ENCODE data around the gene P3H2.

P3H2 gene

GRCh38 chr3:190125436-190126068, 4.9 kb upstream of the P3H2 start:
- no peak for DNase-seq

DNA sequence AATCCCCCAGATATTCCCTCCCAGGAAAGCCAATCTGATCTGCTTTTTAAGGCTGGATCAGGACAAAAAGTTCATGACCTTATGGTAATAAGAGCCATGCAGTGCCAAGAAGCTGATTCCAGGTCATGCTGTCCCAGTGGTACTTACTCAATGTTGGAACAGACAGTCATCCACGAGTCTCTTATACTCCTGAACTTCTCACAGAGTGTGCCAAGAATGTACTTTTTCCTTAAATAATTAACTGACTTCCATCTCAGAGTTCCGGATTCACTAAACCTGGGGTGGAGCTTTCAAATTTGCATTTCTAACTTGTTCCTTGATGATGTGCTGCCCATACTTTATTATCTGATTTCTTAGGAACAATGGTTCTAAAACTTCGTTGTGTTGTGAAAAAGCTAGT, 3.4 kb upstream of the P3H2 start:
- no peak for DNase-seq

DNA sequence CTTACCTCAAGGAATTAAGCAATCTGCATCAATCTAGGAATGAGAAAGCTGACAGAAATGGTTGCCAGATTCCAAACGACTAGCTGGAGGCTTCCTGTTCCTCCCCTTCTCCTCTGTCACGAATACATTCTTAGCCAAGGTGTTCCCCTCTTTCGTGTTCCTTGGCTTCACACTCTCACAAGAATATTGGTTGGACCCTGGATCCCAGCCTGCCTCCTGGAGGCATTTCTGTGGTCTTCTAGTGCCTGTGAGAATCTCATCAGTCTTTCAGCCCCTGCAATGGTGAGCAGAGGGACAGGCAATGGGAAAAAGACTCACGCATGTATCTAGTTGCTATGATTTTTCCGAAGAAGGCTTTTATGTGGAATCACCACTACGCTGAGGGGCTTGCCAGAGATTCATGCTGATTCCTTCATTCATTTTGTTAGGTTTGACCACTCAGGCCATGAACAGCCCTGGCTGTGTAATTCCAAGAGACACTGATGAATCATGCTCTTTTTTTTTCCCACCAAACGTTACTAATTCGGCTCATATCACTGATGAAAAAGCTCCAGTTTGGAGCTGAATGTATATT, 1.6 kb upstream of the P3H2 start:
- DNase-seq = no peak

GRCh38 chr3:190121383-190121782, 686 bp upstream of the P3H2 start:
- peak; percentile 42 for DNase-seq

- DNase-seq = no peak
Observed at GRCh38 chr3:190121061-190121377, 322 bp upstream of the P3H2 start.

- DNase-seq = no peak
Observed at GRCh38 chr3:190119461-190120268, 1.0 kb downstream of the P3H2 start.

- no peak for DNase-seq
Observed at GRCh38 chr3:190118438-190118837, 2.3 kb downstream of the P3H2 start.

- DNase-seq = no peak
Observed at GRCh38 chr3:190117981-190118380, 2.7 kb downstream of the P3H2 start.

DNA sequence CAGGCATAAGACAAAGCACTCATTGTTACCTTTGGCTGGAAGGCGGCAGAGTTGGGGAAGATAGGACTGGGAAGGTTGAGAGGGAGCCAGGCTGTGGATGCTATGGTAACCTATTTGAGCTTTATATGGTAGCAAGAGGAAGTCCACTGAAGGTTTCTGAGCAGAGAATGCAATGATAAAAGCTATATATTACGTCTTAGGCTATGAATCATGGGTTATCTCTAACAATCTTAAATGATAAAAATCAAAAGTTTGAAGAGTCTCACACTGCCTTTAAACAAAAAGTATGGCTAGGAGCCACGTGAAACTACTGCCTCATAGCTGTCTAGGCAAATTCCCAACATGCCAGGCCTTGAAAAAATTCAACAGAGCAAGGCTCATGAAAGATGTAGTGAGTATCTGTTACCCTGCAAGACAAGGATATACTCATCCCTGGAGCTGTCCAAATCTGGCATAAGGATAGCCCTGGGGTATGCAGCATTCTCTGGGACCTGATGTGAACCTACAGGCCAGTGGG, 4.1 kb downstream of the P3H2 start:
- DNase-seq = no peak

GRCh38 chr3:190110826-190111225, 9.9 kb downstream of the P3H2 start:
- no peak for DNase-seq

- no peak for DNase-seq
Observed at GRCh38 chr3:190109441-190109840, 11.3 kb downstream of the P3H2 start.

DNA sequence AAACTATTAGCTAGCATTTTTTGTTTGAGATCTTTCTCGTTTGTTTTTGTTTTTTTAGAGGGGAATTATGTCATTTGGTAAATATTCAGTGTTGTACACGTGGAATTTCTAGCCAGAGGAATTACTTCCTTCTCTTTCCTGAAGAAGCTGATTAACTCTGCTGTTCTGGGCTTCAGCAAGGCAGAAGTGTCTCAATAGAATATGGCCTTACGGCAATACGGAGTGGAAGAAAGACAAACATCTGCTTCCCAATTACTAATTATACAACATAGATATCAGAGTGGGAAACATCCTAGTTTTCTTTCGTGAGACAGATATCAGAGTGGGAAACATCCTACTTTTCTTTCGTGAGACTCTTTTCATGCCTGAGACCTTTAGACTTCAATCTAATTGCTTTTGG, 11.9 kb downstream of the P3H2 start:
- no peak for DNase-seq

DNA sequence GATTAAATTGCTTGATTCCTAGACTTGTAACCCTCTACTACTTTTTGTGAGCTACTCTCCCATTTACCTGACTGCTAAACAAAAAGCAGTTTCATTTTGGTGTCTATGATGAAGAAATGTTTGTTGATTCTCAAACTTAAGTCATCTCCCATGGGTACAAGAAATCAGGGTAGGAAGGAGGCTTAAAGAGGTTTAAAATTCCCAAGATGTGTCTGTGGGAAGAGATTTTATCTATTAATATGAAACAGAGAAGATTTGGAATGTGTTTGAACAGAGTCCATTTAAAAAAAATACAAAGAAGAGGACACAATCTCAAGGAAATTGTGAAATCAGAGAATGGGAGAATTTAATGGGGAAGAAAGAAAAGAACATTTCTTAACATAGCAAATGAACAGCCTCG, 14.8 kb downstream of the P3H2 start:
- no peak for DNase-seq

DNA sequence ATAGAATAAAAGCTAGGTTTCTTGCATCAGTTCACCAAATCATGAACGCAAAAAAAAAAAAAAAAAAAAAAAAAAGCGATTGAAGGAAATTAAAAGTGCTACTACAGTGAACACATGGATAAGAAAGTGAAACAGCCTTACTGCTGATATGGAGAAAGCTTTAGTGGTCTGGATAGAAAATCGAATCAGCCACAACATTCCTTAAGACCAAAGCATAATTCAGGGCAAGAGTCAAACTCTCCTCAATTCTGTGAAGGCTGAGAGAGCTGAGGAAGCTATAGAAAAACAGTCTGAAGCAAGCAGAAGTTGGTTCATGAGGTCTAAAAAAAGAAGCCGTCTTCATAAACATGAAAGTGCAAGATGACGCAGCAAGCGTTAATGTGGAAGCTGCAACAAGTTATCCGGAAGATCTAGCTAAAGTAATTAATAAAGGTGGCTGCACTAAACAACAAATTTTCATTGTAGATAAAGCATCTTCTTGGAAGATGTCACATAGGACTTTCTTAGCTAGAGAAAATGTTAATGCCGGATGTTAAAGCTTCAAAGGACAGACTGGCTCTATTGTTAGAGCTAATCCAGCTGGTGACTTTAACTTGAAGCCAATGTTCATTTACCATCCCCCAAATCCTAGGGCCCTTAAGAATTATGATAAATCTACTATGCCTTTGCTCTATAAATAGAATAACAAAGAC, 19.2 kb downstream of the P3H2 start:
- DNase-seq = peak; percentile 71

DNA sequence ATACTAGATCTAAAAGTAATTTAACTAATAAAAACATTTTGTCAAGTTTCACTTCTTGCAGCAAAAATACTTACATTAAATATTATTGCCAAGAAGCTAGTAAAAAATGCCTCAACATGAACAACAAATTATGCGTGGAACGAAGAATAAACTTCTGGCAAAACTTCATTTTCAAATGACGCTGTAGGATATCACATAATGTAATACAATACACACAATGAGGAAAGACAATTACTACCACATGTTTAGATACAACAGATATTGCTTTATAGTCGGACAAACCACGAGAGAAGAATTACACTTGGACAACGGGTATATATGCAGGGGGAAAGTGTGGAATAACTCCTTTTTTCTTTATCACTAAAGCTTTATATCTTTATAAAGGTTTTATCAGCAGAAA, 21.6 kb downstream of the P3H2 start:
- DNase-seq = no peak

DNA sequence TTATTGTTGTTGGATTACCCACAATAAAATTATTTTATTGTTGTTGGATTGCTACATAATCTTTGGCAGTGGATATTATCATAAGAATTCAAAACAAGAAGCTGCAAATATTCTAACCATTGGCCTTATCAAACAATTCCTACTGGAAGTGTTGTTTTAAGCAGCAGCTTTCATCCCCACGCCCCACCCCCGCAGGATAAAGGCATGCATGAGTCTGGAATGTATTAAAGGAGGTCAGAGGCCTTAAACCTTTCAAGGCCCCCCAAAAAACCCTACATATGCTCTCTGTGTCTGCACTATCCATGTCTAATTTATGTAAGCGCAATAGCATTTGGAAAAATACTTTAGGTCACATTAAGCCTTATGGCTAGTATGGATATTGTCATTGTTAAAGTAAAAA, 23.1 kb downstream of the P3H2 start:
- DNase-seq = peak; percentile 54

GRCh38 chr3:190097025-190097424, 23.7 kb downstream of the P3H2 start:
- no peak for DNase-seq

DNA sequence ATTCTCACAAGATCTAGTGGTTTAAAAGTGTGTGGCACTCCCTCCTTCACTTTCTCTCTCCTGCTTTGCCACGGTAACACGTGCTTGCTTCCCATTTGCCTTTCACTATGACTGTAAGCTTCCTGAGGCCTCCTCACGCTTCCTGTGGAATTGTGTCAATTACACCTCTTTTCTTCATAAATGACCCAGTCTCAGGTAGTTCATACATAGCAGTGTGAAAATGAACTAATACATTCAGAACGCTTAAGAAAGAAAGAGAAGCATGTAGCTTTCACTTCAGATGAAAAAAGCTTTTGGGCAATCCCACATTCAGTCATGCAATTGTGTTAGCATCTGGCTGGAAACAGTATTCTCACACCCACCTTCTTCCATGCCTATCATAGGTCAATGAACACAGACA, 24.4 kb downstream of the P3H2 start:
- DNase-seq = no peak

DNA sequence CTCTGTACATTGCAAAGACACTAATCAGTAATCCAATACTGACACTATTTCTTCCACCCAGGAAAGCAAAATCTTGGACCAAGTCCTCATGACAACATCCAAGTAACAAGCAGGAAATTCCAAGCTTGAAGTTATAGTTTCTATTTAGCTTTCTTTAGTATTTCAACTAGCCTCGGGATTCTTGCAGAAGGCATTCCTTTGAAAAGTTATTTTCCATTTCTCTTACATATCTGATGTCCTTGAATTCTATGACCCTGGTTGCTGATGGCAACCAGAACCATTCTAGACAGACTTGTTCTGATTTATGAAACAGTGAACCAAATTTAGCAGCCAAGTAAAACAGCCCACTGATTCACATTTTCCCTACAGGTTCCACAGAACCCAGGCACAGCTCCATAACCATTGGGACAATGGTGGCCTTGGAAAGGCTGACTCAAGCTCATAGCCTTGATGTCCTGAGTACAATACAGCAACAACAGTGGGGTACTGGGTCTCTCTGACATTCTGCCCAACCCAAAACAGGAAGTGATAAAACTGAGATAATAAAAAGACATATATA, 26.5 kb downstream of the P3H2 start:
- no peak for DNase-seq

GRCh38 chr3:190092250-190092649, 28.4 kb downstream of the P3H2 start:
- peak; percentile 93 for DNase-seq

- no peak for DNase-seq
Observed at GRCh38 chr3:190089711-190090110, 31.0 kb downstream of the P3H2 start.

- DNase-seq = no peak
Observed at GRCh38 chr3:190088890-190089289, 31.8 kb downstream of the P3H2 start.

GRCh38 chr3:190086191-190086590, 34.5 kb downstream of the P3H2 start:
- DNase-seq = no peak

Measured in NCI-H82 (cell line).